Measurements from ENCODE around the gene FAM167B. TPM values are rescaled to one million over a fixed set of nuclear protein-coding genes. Genes with fewer than 3 reads are reported as not detected.
A peak's percentile ranks its signal among the peaks of the same experiment; 100 is the strongest.

Gene FAM167B
- 1 to 10 TPM in 2 of 4 donors, under 1 TPM in 1, not detected in 1; 0.71 to 3.0 (median 2.2) TPM for total RNA-seq
- polyA plus RNA-seq = 1 to 10 TPM; 3.0 to 9.0 (median 3.6) TPM

DNA sequence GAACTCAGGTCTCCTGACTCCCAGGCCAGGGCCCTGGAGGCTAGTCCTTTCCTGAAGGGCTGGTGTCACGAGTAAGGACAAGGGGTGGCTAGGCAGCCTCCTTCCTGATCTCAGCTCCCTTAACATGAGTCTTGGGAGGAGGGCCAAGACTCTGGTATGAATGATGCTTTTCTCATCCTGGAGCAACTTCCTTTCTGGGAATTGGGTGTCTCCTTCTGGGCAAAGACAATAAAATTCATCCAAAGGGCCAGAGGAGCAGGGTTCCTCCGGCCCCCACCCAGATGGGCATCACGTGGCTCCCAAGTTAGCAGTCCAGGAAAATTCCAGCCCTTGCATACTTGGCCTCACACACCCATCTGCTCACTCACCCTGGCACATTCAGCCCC is at the start of gene FAM167B:
Gene FAM167B, plus strand, starts transcription at position 335 of the 386 bp plus-strand sequence. CDS start 200 bp downstream, outside the sequence.
- Histone ChIP-seq H3K4me3 (no peak within 1 kb of the TSS), H3K9me3 (no peaks in the 10 kb centered on the region), H3K27ac (peak within 1 kb of the TSS; percentile 45 to 74 (median 52)), H3K27me3 (no peaks in the 10 kb centered on the region), H3K4me1 (peaks cover 0 to 35% (median 19%) of the 10 kb centered on the region in 4 donors), H3K36me3 (no peaks in the 10 kb centered on the region)
- 50 to 58% methylated on average over 3 of the region's 3 CpGs for WGBS, 2 donors
- TF ChIP-seq POLR2AphosphoS5 (IDR thresholded peaks at IDR 0.05) = peak in 3 of 4 donors; percentile 24 to 72 (median 35)
- TF ChIP-seq POLR2A (IDR thresholded peaks at IDR 0.05) = no peak
- TF ChIP-seq EP300 (IDR thresholded peaks at IDR 0.05) = peak in 1 of 4 donors; percentile 9
- DNase-seq = peak; percentile 77
- intact Hi-C loops (cut with DNase I) = no loop called here

DNA sequence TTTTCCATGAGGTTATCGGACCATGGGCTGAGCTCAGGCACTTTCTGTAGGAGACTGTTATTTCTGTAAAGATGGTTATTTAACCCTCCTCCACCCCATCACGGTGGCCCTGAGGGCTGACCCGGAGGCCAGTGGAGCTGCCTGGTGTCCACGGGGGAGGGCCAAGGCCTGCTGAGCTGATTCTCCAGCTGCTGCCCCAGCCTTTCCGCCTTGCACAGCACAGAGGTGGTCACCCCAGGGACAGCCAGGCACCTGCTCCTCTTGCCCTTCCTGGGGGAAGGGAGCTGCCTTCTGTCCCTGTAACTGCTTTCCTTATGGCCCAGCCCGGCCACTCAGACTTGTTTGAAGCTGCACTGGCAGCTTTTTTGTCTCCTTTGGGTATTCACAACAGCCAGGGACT is 49.2 kb upstream of the FAM167B start:
- no peak overlapping the region for H3K27ac ChIP-seq
- DNase-seq = no peak
- WGBS, 2 donors = 76 to 84% methylated on average over 6 of the region's 6 CpGs

DNA sequence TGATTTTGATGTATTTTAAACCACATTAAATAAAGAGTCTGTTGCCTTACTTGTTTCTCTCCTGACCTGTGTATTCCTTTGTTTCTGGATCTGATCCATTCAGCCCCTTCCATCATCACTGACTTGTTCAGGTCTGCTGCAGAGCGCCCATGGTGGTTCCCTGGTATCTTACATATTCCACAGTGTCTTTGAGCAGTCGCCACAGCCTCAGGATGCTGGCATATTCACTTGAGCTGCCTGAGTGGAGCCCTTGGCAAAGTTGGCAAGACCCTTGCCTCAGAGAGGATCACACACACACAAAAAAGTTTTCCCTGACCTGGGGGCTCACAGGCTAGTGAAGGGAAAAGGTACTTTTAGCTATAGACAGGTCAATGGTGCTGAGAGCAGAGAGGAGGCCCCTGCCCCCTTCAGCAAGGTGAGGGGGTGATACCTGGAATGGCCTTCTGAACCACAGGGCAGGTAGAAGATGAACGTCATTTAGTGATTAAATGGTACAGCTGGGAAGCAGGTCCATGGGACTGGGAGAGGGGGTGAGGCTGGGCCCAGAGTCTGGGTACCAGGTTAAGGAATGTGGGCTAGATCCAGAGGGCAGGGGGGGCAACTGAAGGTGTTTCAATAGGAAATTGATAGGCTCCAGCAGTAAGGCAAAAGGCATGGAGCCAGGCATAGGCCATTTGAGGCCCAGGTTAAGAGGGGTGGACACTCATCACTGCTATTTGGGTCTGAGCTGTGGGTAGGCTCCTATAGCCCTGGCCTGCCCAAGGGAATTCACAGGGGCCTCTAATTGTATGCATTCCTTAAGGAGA is 48.6 kb upstream of the FAM167B start:
- H3K4me3 ChIP-seq = no peak overlapping the region
- no peak for DNase-seq
- H3K9me3 ChIP-seq = no peaks in the 10 kb centered on the region
- peaks cover 18 to 47% (median 30%) of the 10 kb centered on the region in 4 donors for H3K36me3 ChIP-seq
- H3K4me1 ChIP-seq = peaks cover 0 to 30% (median 23%) of the 10 kb centered on the region in 4 donors
- TF ChIP-seq POLR2A (IDR thresholded peaks at IDR 0.05) (no peak), EP300 (IDR thresholded peaks at IDR 0.05) (no peak), POLR2AphosphoS5 (IDR thresholded peaks at IDR 0.05) (no peak)
- TF ChIP-seq, protein P1, sequence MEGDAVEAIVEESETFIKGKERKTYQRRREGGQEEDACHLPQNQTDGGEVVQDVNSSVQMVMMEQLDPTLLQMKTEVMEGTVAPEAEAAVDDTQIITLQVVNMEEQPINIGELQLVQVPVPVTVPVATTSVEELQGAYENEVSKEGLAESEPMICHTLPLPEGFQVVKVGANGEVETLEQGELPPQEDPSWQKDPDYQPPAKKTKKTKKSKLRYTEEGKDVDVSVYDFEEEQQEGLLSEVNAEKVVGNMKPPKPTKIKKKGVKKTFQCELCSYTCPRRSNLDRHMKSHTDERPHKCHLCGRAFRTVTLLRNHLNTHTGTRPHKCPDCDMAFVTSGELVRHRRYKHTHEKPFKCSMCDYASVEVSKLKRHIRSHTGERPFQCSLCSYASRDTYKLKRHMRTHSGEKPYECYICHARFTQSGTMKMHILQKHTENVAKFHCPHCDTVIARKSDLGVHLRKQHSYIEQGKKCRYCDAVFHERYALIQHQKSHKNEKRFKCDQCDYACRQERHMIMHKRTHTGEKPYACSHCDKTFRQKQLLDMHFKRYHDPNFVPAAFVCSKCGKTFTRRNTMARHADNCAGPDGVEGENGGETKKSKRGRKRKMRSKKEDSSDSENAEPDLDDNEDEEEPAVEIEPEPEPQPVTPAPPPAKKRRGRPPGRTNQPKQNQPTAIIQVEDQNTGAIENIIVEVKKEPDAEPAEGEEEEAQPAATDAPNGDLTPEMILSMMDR (IDR thresholded peaks at IDR 0.05) = no peak
- WGBS, 2 donors = 84 to 85% methylated on average over 3 of the region's 3 CpGs
- intact Hi-C loops (cut with DNase I) = no loop called here
- no peaks in the 10 kb centered on the region for H3K27me3 ChIP-seq
- H3K27ac ChIP-seq = peak overlapping the region in 2 of 4 donors; percentile 88 to 89

More for the DNA sequence above, 49.2 kb upstream of the FAM167B start:
- Histone ChIP-seq H3K4me1 (peaks cover 0 to 30% (median 23%) of the 10 kb centered on the region in 4 donors), H3K4me3 (no peak overlapping the region), H3K36me3 (peaks cover 24 to 53% (median 36%) of the 10 kb centered on the region in 4 donors), H3K9me3 (no peaks in the 10 kb centered on the region), H3K27me3 (no peaks in the 10 kb centered on the region)
- TF ChIP-seq POLR2A (IDR thresholded peaks at IDR 0.05) (no peak), EP300 (IDR thresholded peaks at IDR 0.05) (no peak), POLR2AphosphoS5 (IDR thresholded peaks at IDR 0.05) (no peak)
- TF ChIP-seq, protein P1 (IDR thresholded peaks at IDR 0.05) = no peak
- intact Hi-C loops (cut with DNase I) = no loop called here

- no peak for TF ChIP-seq POLR2AphosphoS5 (IDR thresholded peaks at IDR 0.05)
- TF ChIP-seq POLR2A (IDR thresholded peaks at IDR 0.05) = no peak
- no peak for TF ChIP-seq EP300 (IDR thresholded peaks at IDR 0.05)
- TF ChIP-seq, protein P1 (IDR thresholded peaks at IDR 0.05) = no peak
- no peak overlapping the region for H3K4me3 ChIP-seq
- peaks cover 0 to 30% (median 23%) of the 10 kb centered on the region in 4 donors for H3K4me1 ChIP-seq
- intact Hi-C loops (cut with DNase I) = no loop called here
- peak overlapping the region; percentile 85 to 90 (median 88) for H3K27ac ChIP-seq
- WGBS, 2 donors = 77 to 89% methylated on average over 4 of the region's 4 CpGs
- no peaks in the 10 kb centered on the region for H3K27me3 ChIP-seq
- H3K9me3 ChIP-seq = no peaks in the 10 kb centered on the region
- DNase-seq = no peak
- peaks cover 11 to 40% (median 22%) of the 10 kb centered on the region in 4 donors for H3K36me3 ChIP-seq
Measured at GRCh38 chr1:32199043-32199716, 47.8 kb upstream of the FAM167B start.

DNA sequence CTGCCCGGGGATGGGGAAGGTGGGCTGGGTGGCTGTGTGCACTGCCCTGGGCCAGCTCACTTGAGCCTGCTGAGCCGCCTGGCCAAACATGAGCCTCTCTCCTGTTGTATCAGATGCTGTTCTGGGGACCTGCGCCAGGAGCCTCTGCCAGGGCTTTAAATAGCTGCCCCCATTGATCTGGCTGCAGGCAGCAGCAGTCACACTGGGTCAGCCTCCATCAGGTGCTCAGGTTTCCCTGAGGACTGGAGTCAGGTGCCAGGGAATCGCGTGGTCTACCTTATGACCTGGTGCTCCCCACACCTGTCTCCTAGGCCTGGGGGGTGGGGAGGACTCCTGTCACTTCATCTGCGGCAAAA is 47.3 kb upstream of the FAM167B start:
- Histone ChIP-seq H3K36me3 (peaks cover 6 to 35% (median 17%) of the 10 kb centered on the region in 4 donors), H3K27me3 (no peaks in the 10 kb centered on the region), H3K4me3 (peak overlapping the region in 3 of 4 donors; percentile 59 to 65 (median 64)), H3K9me3 (no peaks in the 10 kb centered on the region), H3K4me1 (peaks cover 0 to 33% (median 24%) of the 10 kb centered on the region in 4 donors), H3K27ac (peak overlapping the region; percentile 85 to 90 (median 88))
- intact Hi-C loops (cut with DNase I) = no loop called here
- DNase-seq = peak; percentile 80
- TF ChIP-seq POLR2AphosphoS5 (IDR thresholded peaks at IDR 0.05) = peak in 1 of 4 donors; percentile 21
- TF ChIP-seq, protein P1 (IDR thresholded peaks at IDR 0.05) = no peak
- 64 to 69% methylated on average over 6 of the region's 6 CpGs for WGBS, 2 donors
